ENCODE measurements around the gene ANKRD33B.

DNA sequence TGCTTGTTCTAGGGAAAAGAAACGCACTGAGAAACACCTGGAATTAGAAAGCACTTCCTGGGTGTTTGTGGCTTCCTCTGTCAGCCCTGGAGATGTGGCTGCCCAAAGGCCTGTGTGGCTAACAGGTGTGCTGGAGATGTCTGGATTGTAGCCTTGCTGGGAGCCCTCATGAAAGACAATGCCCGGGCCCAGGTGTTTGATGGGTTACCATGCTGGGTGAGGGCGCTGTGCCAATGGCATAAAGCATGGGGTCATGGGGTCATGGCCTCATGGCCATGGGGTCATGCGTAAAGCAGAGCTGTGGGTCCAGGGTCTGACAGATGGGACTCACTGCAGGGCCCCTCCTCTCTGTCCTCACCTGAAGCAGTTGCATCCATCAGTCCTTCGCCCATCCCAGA, 21.6 kb downstream of the ANKRD33B start:
- TF ChIP-seq ZNF274 (IDR thresholded peaks at IDR 0.05; ENCODE audit: low read depth, low read length) (no peak), SUZ12 (IDR thresholded peaks at IDR 0.05; ENCODE audit: extremely low read depth, insufficient read depth, insufficient read length) (no peak), YY1 (IDR thresholded peaks at IDR 0.05; ENCODE audit: insufficient read depth, insufficient read length) (no peak)

Measured in NT2/D1 (cell line).